Occipital lobe (tissue), 2 donors: ENCODE results near the gene STPG4. TPM values are rescaled to one million over a fixed set of nuclear protein-coding genes. Genes with fewer than 3 reads are reported as not detected.
A peak's percentile ranks its signal among the peaks of the same experiment; 100 is the strongest.

Experiments used
- DNase-seq: peaks from one replicate; lab custom pipeline; 2025; lab: John Stamatoyannopoulos, UW
- total RNA-seq: library from RNA; depleted of rRNA; stranded (reverse); fragments of >200 nt; gene quantifications from one replicate; pipeline ENCODE4 v1.2.3, GENCODE V29; 2014

The STPG4 gene
- total RNA-seq, 1 donor from 2014 or later, result 0.78 TPM

GRCh38 chr2:47073217-47073616 is 81.9 kb downstream of the STPG4 start:
- DNase-seq, result no peak

- no peak for DNase-seq
These were observed 82.3 kb downstream of the STPG4 start for GRCh38 chr2:47072728-47073191.

DNA sequence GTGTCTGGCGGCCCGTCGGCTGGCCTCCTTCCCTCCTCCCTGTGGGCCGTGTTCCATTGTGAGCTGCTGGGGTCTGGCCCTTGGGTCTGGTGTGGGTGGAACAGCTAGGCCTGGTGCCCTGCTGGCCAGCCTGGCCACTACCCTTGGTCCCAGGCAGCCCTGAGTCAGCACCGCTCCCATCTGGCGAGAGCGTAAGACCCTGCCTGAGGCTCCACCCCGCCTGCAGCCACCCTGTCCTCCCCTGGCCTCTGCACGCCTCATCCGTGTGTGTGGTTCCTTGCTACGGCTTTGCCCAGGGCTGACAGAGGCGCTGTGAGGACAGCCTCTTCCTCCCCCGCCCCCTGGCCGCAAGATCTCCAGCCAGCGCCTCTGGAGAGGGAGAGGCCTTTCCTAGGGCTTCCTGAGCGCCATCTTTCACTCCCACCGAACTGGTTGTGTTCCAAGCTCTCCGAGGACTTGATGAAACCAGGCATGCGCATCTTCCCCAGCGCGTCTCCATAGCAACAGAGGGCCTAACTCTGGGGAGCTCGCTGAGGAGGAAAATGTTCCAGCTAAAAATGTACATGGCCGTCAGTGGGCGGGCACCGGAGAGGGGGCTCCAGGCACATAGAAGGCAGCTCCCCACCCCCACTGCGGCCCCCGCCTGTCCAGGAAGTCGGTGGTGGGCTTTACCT is 83.0 kb downstream of the STPG4 start:
- peak; percentile 87 for DNase-seq

- peak; percentile 49 for DNase-seq
These were observed 83.9 kb downstream of the STPG4 start for GRCh38 chr2:47070920-47071824.

DNA sequence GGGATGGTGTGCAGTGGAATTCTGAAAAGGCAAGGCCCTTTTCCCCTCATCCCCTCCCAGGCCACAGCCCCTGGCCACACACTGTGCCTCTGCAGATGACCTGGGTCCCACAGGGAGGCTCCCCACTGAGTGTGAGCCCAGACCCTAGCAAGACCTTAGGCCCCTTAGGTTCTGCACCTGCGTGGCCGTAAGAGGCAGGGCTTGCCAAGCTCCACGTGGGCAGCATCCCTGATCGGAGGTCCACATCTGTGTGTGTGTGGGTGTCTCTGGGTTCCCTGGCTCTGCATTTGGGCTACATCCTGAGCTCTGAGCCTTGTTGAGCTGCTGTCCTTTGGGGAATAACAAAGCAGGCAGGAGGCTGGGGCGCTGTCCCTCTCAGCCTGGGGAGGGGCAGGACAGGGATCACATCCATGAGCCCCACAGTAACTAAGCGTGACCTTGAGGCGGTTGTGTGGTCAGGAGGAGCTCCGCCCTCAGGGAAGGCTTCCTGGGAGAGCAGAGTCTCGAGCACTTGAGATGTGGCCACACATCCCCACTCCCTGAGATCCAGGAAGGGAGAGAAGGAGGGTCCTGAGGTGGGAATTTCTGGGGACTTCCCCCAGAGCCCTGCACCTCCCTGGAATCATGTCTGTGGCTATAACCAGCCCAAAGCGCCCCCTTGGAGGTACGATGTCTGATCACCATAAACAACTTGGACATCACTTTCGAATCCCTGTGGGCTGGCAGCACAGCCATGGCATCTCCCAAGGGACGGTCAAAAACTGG is 84.8 kb downstream of the STPG4 start:
- no peak for DNase-seq

DNA sequence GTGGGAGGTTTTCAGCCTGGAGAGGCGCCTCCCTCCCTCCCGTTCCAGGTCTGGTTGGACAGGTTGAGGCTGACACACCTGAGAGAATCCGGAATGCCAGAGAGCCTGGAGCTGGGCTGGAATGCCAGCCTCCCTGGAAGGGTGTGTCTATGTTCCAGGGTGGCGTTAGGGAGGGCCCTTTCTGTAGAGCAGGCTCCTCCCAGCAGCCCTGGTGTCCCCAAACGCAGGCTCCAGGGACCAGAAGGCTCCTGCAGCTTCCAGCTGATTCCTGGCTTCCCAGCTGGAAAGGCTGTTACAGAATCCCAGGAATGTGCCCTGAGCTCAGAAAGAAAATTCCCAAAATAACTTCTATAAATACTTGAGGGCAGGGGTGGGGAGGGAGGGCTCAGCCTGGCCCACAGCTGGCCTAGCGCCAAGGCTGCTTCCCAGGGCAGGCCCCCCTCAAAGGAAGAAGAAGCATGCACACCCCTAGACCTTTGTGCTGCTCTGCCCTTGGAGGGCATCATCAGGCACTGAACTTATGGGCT is 85.4 kb downstream of the STPG4 start:
- peak; percentile 62 for DNase-seq

DNA sequence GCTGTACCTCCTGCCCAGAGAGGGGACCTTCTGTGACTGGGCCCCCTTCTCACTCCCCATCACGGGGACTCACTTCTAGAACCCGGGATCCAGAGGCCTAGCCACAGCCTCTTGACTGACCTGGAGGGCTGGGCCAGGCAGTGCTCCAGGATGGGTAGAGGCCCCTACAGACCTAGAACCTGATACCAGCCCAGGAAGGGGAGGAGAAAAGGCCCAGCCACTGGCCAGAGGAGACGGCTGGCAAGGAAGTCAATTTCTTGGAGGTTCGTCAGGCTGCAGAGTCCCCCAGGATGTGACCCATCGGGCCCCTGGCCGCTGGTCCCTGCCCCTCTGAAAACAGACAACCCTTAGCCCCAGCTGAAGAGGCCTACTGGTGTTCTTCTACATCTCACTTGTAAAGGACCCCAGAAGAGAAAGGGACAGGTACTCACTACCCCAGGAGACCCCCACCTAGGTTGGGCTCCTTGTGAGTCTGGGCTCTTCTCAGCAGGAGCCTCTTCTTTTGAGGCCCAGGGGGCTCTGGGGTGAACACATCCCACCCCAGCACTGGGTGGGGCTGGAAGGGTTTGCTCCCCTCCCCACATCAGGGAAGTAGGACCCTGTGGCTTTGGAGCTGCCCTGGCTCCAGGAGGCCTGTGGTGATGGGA is 86.0 kb downstream of the STPG4 start:
- DNase-seq, result no peak

- DNase-seq, result no peak
These were observed 87.2 kb downstream of the STPG4 start for GRCh38 chr2:47067788-47068407.

DNA sequence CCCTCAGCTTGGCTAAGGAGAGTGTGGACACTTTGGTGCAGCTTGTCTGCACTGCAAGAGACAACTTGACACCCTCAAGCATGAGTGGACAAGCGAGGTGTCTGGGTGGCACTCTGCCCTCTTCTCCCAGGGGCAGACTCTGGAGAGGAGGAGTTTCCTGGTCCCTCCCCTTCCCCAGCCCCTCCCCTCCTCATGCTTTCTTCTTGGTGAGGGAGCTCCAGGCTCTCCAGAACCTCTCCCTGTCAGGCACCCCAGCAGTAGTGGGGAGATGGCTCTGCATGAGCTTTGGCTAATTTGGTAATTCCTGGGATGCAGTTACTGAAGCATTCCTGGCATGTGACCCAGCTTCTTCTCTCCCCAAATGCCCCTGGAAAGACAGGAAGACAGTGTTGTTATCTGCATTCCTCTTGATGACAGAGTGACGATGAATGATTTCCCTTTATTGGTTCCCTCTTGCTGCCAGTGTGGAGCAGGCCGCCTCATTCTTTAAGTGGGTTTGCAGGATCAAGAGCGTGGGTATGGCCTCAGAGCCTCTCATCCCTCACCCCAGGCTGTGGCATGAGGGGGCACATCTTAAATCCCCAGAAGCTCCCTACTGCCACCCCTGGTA is 89.2 kb downstream of the STPG4 start:
- no peak for DNase-seq

DNA sequence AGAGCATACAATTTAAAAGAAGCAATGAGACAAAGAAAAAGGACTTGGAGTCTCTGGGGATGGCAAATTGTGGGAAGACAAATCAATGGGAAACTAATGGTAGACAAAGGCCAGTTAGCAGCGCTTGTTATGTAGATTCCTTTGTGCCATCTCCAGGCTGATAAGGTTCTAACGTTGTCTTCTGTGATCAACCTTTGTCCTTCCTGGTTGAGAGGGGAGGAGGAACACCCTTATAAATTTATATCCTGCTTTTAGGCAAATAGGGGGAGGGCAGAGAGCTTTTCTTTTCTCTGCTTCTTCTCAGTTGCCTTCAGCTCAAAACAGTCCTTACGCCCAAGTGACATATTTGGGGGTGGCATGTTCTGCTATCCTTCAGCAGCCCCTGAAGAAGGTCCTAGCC is 89.8 kb downstream of the STPG4 start:
- DNase-seq, result no peak

GRCh38 chr2:47064106-47064505 is 91.0 kb downstream of the STPG4 start:
- DNase-seq, result no peak

DNA sequence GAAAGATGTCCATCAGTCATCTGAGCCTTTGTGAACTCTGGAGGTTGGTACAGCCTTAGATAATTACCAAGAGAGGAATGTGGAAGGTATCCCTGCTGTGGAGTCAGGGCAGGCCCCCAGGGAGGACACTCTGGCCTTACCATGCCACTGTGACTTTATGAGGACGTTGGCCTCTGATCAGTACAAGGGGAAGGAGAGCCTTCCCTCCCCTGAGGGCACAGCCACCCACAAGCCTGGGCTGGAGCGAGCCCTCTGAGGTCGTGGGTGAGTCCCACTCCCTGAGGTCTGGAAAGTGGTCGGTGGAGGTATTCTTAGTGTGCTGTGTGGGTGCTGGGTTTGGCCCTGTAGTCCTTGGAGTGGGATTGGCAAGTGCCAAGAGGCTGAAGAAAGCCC is 91.6 kb downstream of the STPG4 start:
- no peak for DNase-seq

DNA sequence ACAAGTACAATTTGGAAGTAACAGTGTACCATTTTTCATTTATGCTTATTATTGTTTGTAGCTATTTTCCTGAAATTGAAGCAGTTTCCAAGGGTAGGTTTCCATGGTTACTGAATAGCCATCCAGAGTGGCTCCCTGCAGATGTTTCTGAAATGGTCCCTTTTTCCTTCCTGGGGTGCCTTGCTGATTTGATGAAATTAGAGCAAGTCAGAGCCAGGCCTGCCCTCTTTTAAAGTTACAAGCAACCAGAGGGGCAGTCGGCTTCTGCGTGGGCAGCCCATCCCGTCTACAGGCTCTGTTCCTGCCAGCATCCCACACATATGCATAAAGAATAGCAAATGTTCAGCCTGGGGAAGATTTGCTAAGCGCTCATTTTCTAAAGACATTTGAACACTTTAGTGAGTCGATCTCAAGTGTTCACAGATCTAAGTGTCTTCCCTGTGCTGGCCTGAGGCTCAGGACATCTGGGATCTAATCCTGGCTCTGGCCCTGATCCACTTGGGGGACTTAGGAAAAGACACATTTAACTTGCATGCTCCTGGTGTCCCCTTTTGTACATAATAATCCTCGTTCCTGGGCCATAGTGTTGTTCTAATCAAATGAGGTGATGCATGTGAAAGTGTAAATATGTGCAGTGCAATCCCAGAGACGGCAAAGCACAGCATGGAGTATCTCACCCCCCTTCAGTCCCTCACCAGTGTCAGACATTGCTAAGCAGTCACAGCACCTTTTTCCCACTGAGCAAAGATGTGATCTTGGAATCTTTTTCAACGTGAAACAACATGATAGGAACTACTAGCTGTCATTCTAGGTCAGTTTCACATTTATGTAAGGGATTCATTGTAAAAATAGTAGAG is 92.2 kb downstream of the STPG4 start:
- DNase-seq, result peak; percentile 67

- DNase-seq, result no peak
These were observed 93.0 kb downstream of the STPG4 start for GRCh38 chr2:47061944-47062678.

DNA sequence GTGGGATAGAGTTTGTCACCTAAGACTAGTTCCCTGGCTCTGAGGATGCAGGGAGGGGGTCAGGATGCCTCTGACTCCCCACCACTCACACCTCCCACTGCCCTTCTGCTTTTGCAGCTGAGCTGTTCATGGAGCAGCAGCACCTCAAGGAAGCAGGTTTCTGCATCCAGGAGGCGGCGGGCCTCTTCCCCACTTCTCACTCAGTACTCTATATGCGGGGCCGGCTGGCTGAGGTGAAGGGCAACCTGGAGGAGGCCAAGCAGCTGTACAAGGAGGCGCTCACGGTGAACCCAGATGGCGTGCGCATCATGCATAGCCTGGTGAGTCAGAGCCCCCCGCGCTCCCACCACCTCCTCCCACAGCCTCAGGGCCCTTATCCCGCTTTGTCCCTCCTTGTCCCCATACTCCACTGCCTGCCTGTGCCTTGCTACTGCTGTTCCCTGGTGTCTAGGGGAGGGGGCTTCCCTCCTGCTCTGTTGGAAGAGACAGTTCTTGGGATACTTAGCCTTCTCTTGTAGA is 94.4 kb downstream of the STPG4 start:
- peak; percentile 36 for DNase-seq

GRCh38 chr2:47058003-47058931 is 96.8 kb downstream of the STPG4 start:
- DNase-seq, result no peak

DNA sequence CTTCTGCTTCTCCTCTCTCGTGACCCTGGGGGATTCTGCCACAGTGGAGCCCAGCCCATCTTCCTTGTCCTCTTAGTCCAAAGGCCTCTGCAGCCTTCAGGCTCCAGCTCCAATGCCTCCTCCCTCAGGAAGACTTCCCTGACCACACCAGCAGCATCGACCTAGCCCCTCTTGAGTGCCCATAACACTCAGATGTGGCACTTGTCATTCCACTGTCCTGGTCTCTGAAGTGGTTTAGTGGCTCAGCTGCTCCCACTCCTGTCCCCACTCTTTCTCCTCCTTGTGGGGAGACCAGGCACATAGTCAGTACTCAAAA is 97.5 kb downstream of the STPG4 start:
- no peak for DNase-seq
